Measurements from ENCODE around the gene MAD1L1.
"Not testable (repeated sequence)": the region's sequence is repeated elsewhere in the genome, so short reads cannot be mapped to it uniquely, and the experiment has no call there.

Gene MAD1L1

GRCh38 chr7:2066251-2066919, 166.4 kb downstream of the MAD1L1 start:
- DNase-seq (ENCODE audit: low read depth), result no peak
- TF ChIP-seq, protein P1, sequence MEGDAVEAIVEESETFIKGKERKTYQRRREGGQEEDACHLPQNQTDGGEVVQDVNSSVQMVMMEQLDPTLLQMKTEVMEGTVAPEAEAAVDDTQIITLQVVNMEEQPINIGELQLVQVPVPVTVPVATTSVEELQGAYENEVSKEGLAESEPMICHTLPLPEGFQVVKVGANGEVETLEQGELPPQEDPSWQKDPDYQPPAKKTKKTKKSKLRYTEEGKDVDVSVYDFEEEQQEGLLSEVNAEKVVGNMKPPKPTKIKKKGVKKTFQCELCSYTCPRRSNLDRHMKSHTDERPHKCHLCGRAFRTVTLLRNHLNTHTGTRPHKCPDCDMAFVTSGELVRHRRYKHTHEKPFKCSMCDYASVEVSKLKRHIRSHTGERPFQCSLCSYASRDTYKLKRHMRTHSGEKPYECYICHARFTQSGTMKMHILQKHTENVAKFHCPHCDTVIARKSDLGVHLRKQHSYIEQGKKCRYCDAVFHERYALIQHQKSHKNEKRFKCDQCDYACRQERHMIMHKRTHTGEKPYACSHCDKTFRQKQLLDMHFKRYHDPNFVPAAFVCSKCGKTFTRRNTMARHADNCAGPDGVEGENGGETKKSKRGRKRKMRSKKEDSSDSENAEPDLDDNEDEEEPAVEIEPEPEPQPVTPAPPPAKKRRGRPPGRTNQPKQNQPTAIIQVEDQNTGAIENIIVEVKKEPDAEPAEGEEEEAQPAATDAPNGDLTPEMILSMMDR (IDR thresholded peaks at IDR 0.05; ENCODE audit: low read length, missing control alignments), result no peak
- no peak overlapping the region for H3K4me3 ChIP-seq (replicated peaks; ENCODE audit: low read depth, low read length)

GRCh38 chr7:2065528-2065927, 167.2 kb downstream of the MAD1L1 start:
- TF ChIP-seq, protein P1 (IDR thresholded peaks at IDR 0.05; ENCODE audit: low read length, missing control alignments), result no peak
- H3K4me3 ChIP-seq (replicated peaks; ENCODE audit: low read depth, low read length), result no peak overlapping the region
- DNase-seq (ENCODE audit: low read depth), result no peak

DNA sequence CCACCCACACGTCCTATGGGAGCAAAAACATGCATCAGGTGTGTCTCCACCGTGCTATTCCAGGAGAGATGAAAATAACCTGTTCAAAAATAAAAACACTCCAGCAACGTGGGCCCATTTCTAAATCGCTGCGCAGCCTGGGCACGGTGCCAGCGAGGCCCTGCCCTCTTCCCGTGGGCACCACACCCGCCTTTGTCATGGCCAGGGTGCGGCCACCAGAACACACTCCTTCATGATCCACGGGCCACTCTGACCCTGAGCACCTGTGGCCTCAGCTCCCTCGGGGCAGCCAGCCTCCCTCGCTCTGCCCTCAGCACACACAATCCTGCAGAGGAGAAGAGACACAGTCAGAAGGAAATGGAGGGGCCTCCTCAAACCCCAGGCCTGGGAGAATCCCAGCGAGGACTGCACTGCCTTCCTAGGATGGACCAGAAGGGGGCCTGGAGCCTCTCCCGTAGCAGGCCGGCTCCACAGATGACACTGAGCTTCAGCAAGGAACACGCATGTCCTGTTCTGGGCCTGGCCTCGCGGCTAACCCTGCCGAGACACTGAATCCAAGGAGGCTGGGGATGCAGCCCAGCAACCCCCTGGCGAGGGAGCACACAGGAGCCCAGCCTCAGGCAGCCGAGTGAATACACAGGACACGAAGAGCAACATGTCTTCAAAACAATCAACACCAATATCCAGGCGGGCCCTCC, 169.0 kb downstream of the MAD1L1 start:
- H3K4me3 ChIP-seq (replicated peaks; ENCODE audit: low read depth, low read length), result no peak overlapping the region
- TF ChIP-seq, protein P1 (IDR thresholded peaks at IDR 0.05; ENCODE audit: low read length, missing control alignments), result peak; percentile 33
- peak; percentile 26 for DNase-seq (ENCODE audit: low read depth)

GRCh38 chr7:2062648-2063047, 170.1 kb downstream of the MAD1L1 start:
- DNase-seq (ENCODE audit: low read depth), result no peak
- no peak overlapping the region for H3K4me3 ChIP-seq (replicated peaks; ENCODE audit: low read depth, low read length)
- TF ChIP-seq, protein P1 (IDR thresholded peaks at IDR 0.05; ENCODE audit: low read length, missing control alignments), result no peak

DNA sequence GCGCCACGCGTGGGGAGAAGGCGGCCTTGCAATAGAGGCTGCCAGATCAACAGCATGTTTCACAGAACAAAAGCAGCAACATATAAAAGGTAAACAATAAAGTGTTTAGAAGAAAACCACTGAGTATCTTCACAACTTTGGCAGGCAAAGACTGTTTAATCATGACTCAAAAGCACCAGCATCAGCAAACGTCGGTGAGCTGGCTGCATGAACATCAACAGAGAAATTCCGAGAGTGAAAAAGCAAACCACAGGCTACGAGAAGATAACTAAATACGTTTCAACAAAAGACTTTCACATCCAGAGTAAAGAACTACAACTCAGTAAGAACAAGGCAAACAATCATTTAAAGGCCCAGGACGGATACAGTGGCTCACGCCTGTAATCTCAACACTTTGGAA, 172.0 kb downstream of the MAD1L1 start:
- peak; percentile 16 for DNase-seq (ENCODE audit: low read depth)
- TF ChIP-seq, protein P1 (IDR thresholded peaks at IDR 0.05; ENCODE audit: low read length, missing control alignments), result no peak
- H3K4me3 ChIP-seq (replicated peaks; ENCODE audit: low read depth, low read length), result no peak overlapping the region

DNA sequence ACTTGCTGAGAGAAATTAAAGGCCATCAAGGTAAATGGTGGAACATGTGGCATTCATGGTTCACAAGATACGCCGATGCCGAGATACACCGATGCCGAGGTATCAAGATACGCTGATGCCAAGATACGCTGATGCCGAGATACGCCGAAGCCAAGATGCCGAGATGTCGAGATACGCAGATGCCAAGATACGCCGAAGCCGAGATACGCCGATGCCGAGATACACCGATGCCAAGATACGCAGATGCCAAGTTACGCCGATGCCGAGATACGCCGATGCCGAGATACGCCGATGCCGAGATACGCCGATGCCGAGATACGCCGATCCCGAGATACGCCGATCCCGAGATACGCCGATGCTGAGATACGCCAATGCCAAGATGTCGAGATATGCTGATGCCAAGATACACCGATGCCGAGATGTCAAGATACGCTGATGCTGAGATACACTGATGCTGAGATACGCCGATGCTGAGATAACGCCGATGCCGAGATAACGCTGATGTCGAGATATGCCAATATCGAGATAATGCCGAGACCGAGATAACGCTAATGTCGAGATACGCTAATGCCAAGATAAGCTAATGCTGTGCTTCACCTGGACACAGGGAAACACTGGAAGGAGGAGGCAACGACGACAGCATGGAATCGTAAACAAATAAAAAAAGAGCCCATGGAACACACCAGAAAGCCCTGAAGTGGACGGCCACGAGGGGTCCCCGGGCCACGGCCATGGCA, 172.6 kb downstream of the MAD1L1 start:
- TF ChIP-seq, protein P1 (IDR thresholded peaks at IDR 0.05; ENCODE audit: low read length, missing control alignments), result no peak
- H3K4me3 ChIP-seq (replicated peaks; ENCODE audit: low read depth, low read length), result no peak overlapping the region
- no peak for DNase-seq (ENCODE audit: low read depth)

DNA sequence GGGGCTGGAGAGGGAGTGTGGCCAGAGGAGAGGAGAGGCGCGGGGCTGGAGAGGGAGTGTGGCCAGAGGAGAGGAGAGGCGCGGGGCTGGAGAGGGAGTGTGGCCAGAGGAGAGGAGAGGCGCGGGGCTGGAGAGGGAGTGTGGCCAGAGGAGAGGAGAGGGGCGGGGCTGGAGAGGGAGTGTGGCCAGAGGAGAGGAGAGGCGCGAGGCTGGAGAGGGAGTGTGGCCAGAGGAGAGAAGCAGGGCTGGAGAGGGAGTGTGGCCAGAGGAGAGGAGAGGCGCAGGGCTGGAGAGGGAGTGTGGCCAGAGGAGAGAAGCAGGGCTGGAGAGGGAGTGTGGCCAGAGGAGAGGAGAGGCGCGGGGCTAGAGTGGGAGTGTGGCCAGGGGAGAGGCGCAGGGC, 174.5 kb downstream of the MAD1L1 start:
- not testable (repeated sequence) for DNase-seq (ENCODE audit: low read depth); H3K4me3 ChIP-seq (replicated peaks; ENCODE audit: low read depth, low read length)
